PFSK-1 (cell line): Measurements from ENCODE around the gene ZNF343.

Source experiments
- FOXP2 ChIP-seq: optimal IDR thresholded peaks from 2 replicates; pipeline ENCODE3; 2011; ENCODE audit warnings: borderline replicate concordance, control low read depth, inconsistent platforms; ENCODE audit not compliant: insufficient read depth; ENCODE audit errors: extremely low read length, extremely low read depth
- POLR2AphosphoS5 ChIP-seq: IDR thresholded peaks from 2 replicates; pipeline ENCODE4 v1.6.1; 2012; ENCODE audit warnings: low read depth, mild to moderate bottlenecking, control low read depth, low read length, moderate library complexity
- TAF1 ChIP-seq: IDR thresholded peaks from 2 replicates; pipeline ENCODE4 v1.6.1; 2012; ENCODE audit warnings: low read length, control low read depth, borderline replicate concordance; ENCODE audit not compliant: insufficient read depth
- TF ChIP-seq, protein P1 (sequence below), 2 experiments: IDR thresholded peaks; 2 replicates each; pipeline versions ENCODE4 v1.6.1 to v1.8.0; 2011 to 2012; ENCODE audit warnings: low read depth in 2 of 2, low read length in 2 of 2, control low read depth in 1 of 2, inconsistent platforms in 1 of 2, mild to moderate bottlenecking in 1 of 2, moderate library complexity in 1 of 2; ENCODE audit not compliant: insufficient read depth in 1 of 2

DNA sequence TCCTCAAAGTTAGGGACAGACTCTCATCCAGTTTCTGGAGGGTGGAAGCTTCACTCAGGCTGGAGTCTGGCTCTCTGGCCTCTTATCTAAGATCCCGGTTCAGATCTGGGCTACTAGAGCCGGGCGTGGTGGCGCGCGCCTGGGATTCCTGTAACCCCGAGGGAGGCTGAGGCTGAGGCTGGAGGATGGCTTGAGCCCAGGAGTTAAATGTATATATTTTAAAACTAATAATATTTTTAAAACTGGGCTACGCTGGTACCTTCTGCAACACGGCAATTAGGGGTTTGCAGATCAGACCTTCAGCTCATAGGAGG lies 710 bp upstream of the ZNF343 start:
- TF ChIP-seq FOXP2, result no peak
- no peak for TF ChIP-seq TAF1
- TF ChIP-seq, protein P1, sequence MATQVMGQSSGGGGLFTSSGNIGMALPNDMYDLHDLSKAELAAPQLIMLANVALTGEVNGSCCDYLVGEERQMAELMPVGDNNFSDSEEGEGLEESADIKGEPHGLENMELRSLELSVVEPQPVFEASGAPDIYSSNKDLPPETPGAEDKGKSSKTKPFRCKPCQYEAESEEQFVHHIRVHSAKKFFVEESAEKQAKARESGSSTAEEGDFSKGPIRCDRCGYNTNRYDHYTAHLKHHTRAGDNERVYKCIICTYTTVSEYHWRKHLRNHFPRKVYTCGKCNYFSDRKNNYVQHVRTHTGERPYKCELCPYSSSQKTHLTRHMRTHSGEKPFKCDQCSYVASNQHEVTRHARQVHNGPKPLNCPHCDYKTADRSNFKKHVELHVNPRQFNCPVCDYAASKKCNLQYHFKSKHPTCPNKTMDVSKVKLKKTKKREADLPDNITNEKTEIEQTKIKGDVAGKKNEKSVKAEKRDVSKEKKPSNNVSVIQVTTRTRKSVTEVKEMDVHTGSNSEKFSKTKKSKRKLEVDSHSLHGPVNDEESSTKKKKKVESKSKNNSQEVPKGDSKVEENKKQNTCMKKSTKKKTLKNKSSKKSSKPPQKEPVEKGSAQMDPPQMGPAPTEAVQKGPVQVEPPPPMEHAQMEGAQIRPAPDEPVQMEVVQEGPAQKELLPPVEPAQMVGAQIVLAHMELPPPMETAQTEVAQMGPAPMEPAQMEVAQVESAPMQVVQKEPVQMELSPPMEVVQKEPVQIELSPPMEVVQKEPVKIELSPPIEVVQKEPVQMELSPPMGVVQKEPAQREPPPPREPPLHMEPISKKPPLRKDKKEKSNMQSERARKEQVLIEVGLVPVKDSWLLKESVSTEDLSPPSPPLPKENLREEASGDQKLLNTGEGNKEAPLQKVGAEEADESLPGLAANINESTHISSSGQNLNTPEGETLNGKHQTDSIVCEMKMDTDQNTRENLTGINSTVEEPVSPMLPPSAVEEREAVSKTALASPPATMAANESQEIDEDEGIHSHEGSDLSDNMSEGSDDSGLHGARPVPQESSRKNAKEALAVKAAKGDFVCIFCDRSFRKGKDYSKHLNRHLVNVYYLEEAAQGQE (IDR thresholded peaks at IDR 0.05; ENCODE audit: insufficient read depth in 1 of 2, low read depth in 2 of 2, low read length in 2 of 2), result no peak
- TF ChIP-seq POLR2AphosphoS5, result no peak
